ENCODE data around the gene PGA4.

PGA4 gene

GRCh38 chr11:61187505-61188130, 34.5 kb upstream of the PGA4 start:
- Histone ChIP-seq H4K20me1 (ENCODE audit: insufficient read depth, low read length) (no peaks in the 10 kb centered on the region), H3K4me2 (ENCODE audit: insufficient read depth, low read length) (no peak overlapping the region), H3K4me1 (ENCODE audit: insufficient read depth, low read length) (no peaks in the 10 kb centered on the region), H3K36me3 (ENCODE audit: insufficient read depth, low read length) (no peaks in the 10 kb centered on the region), H3K9ac (ENCODE audit: low read depth, low read length) (no peak overlapping the region), H3K27me3 (ENCODE audit: insufficient read depth, low read length, poor library complexity) (no peaks in the 10 kb centered on the region), H2AFZ (ENCODE audit: low read depth, low read length) (no peak overlapping the region), H3K9me3 (ENCODE audit: insufficient read depth, low read length, severe bottlenecking) (no peaks in the 10 kb centered on the region), H3K27ac (ENCODE audit: low read length) (no peak overlapping the region), H3K79me2 (ENCODE audit: insufficient read depth, low read length) (no peaks in the 10 kb centered on the region), H3K4me3 (ENCODE audit: low read depth in 1 of 2, low read length in 2 of 2) (no peak overlapping the region)
- TF ChIP-seq CTCF (IDR thresholded peaks at IDR 0.05; ENCODE audit: borderline replicate concordance, extremely low read depth, low read length, poor library complexity, severe bottlenecking) (peak; percentile 95), EZH2 (IDR thresholded peaks at IDR 0.05; ENCODE audit: borderline replicate concordance, low read depth, low read length, severe bottlenecking) (no peak)
- ATAC-seq (ENCODE audit: insufficient read depth, low read depth) (peak; percentile 98), DNase-seq (peak; percentile 83)

- Histone ChIP-seq H4K20me1 (ENCODE audit: insufficient read depth, low read length) (no peaks in the 10 kb centered on the region), H3K27ac (ENCODE audit: low read length) (no peak overlapping the region)
- no peak for ATAC-seq (ENCODE audit: insufficient read depth, low read depth)
Measured at GRCh38 chr11:61189933-61190332, 32.2 kb upstream of the PGA4 start.

GRCh38 chr11:61193596-61193995, 28.6 kb upstream of the PGA4 start:
- Histone ChIP-seq H3K4me3 (ENCODE audit: low read depth in 1 of 2, low read length in 2 of 2) (no peak overlapping the region), H3K79me2 (ENCODE audit: insufficient read depth, low read length) (no peaks in the 10 kb centered on the region), H3K36me3 (ENCODE audit: insufficient read depth, low read length) (no peaks in the 10 kb centered on the region), H3K27ac (ENCODE audit: low read length) (no peak overlapping the region), H3K4me1 (ENCODE audit: insufficient read depth, low read length) (no peaks in the 10 kb centered on the region), H3K9ac (ENCODE audit: low read depth, low read length) (no peak overlapping the region), H3K27me3 (ENCODE audit: insufficient read depth, low read length, poor library complexity) (peaks cover 12% of the 10 kb centered on the region), H2AFZ (ENCODE audit: low read depth, low read length) (no peak overlapping the region), H3K9me3 (ENCODE audit: insufficient read depth, low read length, severe bottlenecking) (no peaks in the 10 kb centered on the region), H3K4me2 (ENCODE audit: insufficient read depth, low read length) (no peak overlapping the region), H4K20me1 (ENCODE audit: insufficient read depth, low read length) (no peaks in the 10 kb centered on the region)
- TF ChIP-seq EZH2 (IDR thresholded peaks at IDR 0.05; ENCODE audit: borderline replicate concordance, low read depth, low read length, severe bottlenecking) (no peak), CTCF (IDR thresholded peaks at IDR 0.05; ENCODE audit: borderline replicate concordance, extremely low read depth, low read length, poor library complexity, severe bottlenecking) (no peak)
- ATAC-seq (ENCODE audit: insufficient read depth, low read depth): no peak
- no peak for DNase-seq

More at GRCh38 chr11:61189933-61190332, 32.2 kb upstream of the PGA4 start:
- H3K4me1 ChIP-seq (ENCODE audit: insufficient read depth, low read length): no peaks in the 10 kb centered on the region
- DNase-seq: no peak
- no peaks in the 10 kb centered on the region for H3K79me2 ChIP-seq (ENCODE audit: insufficient read depth, low read length)
- TF ChIP-seq EZH2 (IDR thresholded peaks at IDR 0.05; ENCODE audit: borderline replicate concordance, low read depth, low read length, severe bottlenecking): no peak
- no peak for TF ChIP-seq CTCF (IDR thresholded peaks at IDR 0.05; ENCODE audit: borderline replicate concordance, extremely low read depth, low read length, poor library complexity, severe bottlenecking)
- no peak overlapping the region for H3K4me3 ChIP-seq (ENCODE audit: low read depth in 1 of 2, low read length in 2 of 2)
- no peak overlapping the region for H2AFZ ChIP-seq (ENCODE audit: low read depth, low read length)
- peaks cover 3% of the 10 kb centered on the region for H3K27me3 ChIP-seq (ENCODE audit: insufficient read depth, low read length, poor library complexity)
- no peaks in the 10 kb centered on the region for H3K36me3 ChIP-seq (ENCODE audit: insufficient read depth, low read length)
- no peak overlapping the region for H3K9ac ChIP-seq (ENCODE audit: low read depth, low read length)
- no peak overlapping the region for H3K4me2 ChIP-seq (ENCODE audit: insufficient read depth, low read length)
- no peaks in the 10 kb centered on the region for H3K9me3 ChIP-seq (ENCODE audit: insufficient read depth, low read length, severe bottlenecking)
